Natural killer cell treated with Interleukin-12 subunit alpha and Interleukin-12 subunit beta and Interleukin-15 and Interleukin-18, amount 100 ng/mL, for 72 hours (primary cell): ENCODE measurements around the gene NANOS1. TPM values are rescaled to one million over a fixed set of nuclear protein-coding genes. Genes with fewer than 3 reads are reported as not detected.
"Not testable (repeated sequence)": the region's sequence is repeated elsewhere in the genome, so short reads cannot be mapped to it uniquely, and the experiment has no call there.

ENCODE experiments used
- ATAC-seq, 2 donors: fragments of 150-1000 bp; cut with Tn5 transposase in 1 of 2; sonication (Bioruptor Pico), chemical (Tn5 transposase) in 1 of 2; 2 replicates each; pipeline ENCODE4 v1.10.0; 2021
- DNase-seq: peaks from one replicate; pipeline ENCODE4 v3.0.0; 2022; ENCODE audit warnings: low spot score
- H3K27ac Mint-ChIP-seq, 2 donors: 1 replicate in 1 of 2; 2 replicates in 1 of 2; pipeline ENCODE4 v1.8.0; 2022; ENCODE audit warnings: mixed read lengths in 2 of 2, mild to moderate bottlenecking in 1 of 2, moderate library complexity in 1 of 2
- H3K27me3 Mint-ChIP-seq, 2 donors: 1 replicate in 1 of 2; 2 replicates in 1 of 2; pipeline ENCODE4 v1.8.0; 2022; ENCODE audit warnings: mixed read lengths in 2 of 2
- H3K36me3 Mint-ChIP-seq: one replicate; pipeline ENCODE4 v1.8.0; 2022; ENCODE audit warnings: mixed read lengths
- H3K4me1 Mint-ChIP-seq, 2 donors: 1 replicate in 1 of 2; 2 replicates in 1 of 2; pipeline ENCODE4 v1.8.0; 2022; ENCODE audit warnings: low read depth in 2 of 2, mixed read lengths in 2 of 2, mild to moderate bottlenecking in 1 of 2
- H3K4me3 Mint-ChIP-seq: one replicate; pipeline ENCODE4 v1.8.0; 2022; ENCODE audit warnings: mixed read lengths
- H3K9me3 Mint-ChIP-seq: 2 replicates; pipeline ENCODE4 v1.8.0; 2022; ENCODE audit warnings: mixed read lengths
- total RNA-seq, 2 donors: library from RNA; stranded (reverse); gene quantifications; one replicate each; pipeline ENCODE4 v1.2.3, GENCODE V29; 2022

Gene NANOS1
- total RNA-seq, 2 donors from 2014 or later, result 0.56 to 1.8 TPM

DNA sequence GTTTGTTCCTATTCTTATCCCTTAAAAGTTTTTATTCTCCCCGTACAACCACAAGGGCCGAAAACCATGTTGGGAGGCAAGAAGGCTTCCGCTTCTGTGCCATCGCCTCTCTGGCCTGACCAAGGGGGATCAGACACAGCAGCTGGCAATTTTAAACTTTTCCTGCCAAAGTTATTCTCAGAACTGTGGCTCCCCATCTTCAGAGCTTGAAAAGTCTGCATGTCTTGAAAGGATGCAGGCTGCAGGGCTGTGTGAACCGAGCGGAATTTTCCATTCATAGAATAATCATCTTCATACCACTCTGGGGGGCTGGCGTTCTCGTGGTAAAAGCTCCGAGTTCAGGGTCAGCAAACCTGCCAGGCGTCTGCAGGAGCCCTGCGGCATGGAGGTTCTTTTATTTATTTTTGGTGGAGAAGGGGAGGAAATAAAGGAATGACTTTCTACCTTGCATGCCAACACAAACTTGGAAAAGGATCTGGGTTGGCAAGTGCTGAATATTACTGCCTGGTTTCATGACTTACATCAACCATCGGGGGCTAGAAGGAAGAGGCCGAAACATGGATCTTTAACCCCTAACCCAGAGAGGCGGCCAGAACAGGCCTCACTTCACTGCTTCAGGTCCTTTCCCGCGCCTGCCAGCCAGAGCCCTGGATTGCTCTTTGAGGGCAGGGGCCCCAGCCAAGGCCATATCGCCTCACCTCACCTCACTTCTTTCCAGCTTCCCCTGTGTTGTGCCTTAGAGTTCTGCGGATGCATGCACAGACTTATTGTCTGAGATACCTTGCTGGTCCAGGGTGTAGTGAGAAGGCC lies 3.0 kb upstream of the NANOS1 start:
- H3K9me3 Mint-ChIP-seq, result no peaks in the 10 kb centered on the region
- no peaks in the 10 kb centered on the region for H3K27me3 Mint-ChIP-seq
- H3K36me3 Mint-ChIP-seq, result no peaks in the 10 kb centered on the region
- no peak overlapping the region for H3K27ac Mint-ChIP-seq
- DNase-seq (no peak), ATAC-seq (no peak)
- peaks cover 11 to 14% of the 10 kb centered on the region in 2 donors for H3K4me1 Mint-ChIP-seq
- no peak overlapping the region for H3K4me3 Mint-ChIP-seq

DNA sequence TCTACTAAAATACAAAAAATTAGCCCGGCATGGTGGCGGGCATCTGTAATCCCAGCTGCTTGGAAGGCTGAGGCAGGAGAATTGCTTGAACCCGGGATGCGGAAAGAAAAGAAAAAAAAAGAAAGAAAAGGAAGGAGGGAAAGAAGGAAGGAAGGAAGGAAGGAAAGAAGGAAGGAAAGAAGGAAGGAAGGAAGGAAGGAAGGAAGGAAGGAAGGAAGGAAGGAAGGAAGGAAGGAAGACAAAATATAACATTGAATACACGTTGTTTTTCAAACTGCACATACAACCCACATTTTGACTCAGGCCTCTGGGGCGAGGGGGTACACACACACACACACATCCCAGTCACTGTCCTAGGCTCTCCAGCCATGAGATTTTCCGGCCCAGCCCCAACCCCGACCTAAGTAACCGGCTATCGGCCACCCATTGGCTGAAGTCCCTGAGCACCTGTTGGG lies 1.0 kb upstream of the NANOS1 start:
- not testable (repeated sequence) for H3K9me3 Mint-ChIP-seq, ATAC-seq, H3K27me3 Mint-ChIP-seq, DNase-seq, H3K36me3 Mint-ChIP-seq
- Mint-ChIP-seq H3K4me3 (peak overlapping the region; percentile 79), H3K27ac (peak overlapping the region; percentile 46 to 85), H3K4me1 (peaks cover 19 to 23% of the 10 kb centered on the region in 2 donors)

DNA sequence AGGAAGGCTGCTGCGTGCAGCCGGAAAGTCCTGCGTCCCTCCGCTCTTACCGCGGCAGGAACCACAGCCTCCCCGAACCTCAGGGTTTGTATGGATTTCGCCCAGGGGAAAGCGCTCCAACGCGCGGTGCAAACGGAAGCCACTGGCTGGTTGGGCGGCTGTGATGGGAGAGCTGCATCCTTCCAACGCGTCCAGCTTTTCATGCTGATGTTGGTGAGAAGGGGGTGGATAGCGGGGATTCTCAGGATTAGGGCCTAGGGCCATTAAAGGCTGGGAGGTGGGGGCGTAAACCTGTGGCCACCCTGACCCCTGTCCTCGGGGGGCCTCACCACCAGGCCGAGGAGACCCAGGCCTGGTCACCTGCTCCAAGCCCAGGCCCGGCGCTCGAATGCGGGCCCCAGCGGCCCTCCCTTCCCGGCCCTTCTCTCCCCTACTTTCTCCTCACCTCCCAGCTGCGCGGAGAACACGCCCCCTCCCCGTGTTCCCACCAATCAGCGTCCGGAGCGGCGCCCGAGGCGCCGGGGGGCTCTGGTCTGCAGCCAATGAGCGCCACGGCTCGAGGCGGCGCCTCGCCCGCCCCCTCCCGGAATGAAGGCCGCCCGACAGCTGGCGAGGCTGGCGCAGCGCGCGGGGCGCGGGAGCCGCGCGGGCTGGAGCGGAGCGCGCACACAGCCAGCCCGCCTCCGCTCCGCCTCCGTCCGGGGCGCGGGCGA lies 458 bp upstream of the NANOS1 start:
- no peaks in the 10 kb centered on the region for H3K27me3 Mint-ChIP-seq
- no peak overlapping the region for H3K27ac Mint-ChIP-seq
- H3K9me3 Mint-ChIP-seq, result no peaks in the 10 kb centered on the region
- peaks cover 19 to 23% of the 10 kb centered on the region in 2 donors for H3K4me1 Mint-ChIP-seq
- H3K36me3 Mint-ChIP-seq, result peaks cover 9% of the 10 kb centered on the region
- peak; percentile 92 for DNase-seq
- H3K4me3 Mint-ChIP-seq, result peak overlapping the region; percentile 79
- ATAC-seq, result peak; percentile 86 to 91

DNA sequence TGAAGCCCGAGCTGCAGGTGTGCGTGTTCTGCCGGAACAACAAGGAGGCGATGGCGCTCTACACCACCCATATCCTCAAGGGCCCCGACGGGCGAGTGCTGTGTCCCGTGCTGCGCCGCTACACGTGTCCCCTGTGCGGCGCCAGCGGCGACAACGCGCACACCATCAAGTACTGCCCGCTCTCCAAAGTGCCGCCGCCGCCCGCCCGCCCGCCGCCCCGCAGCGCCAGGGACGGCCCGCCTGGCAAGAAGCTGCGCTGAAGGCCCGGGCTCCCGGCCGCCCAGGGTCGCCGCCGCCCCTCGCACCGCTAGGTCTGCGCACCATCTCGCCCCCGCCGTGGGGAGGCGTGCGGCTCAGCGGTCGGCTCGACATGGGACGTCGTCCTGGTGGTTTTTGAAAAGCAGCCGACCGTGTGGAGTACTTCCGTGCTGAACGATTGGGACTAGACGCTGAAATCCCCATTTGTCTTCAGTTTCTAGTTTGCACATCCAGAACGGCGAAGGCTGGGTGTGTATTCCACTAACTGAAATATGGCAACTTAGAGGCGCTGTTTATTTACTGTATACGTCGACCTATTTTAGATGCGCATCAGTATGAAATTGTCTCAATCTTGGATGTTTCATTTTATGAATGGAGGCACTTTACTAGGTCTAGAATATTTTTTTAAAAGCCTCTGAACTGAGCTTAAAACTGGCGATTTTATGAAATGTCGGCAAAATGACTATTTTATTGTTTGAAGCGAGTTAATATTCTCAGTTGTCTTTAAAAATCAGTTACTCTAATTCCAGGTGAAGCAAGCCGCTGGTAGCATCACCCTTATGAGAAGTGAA lies 1.1 kb downstream of the NANOS1 start:
- Mint-ChIP-seq H3K9me3 (no peaks in the 10 kb centered on the region), H3K27me3 (no peaks in the 10 kb centered on the region), H3K4me3 (peak overlapping the region; percentile 71), H3K36me3 (peaks cover 15% of the 10 kb centered on the region), H3K27ac (no peak overlapping the region), H3K4me1 (peaks cover 23% of the 10 kb centered on the region in 2 donors)
- ATAC-seq (peak; percentile 43 to 68), DNase-seq (peak; percentile 77)

DNA sequence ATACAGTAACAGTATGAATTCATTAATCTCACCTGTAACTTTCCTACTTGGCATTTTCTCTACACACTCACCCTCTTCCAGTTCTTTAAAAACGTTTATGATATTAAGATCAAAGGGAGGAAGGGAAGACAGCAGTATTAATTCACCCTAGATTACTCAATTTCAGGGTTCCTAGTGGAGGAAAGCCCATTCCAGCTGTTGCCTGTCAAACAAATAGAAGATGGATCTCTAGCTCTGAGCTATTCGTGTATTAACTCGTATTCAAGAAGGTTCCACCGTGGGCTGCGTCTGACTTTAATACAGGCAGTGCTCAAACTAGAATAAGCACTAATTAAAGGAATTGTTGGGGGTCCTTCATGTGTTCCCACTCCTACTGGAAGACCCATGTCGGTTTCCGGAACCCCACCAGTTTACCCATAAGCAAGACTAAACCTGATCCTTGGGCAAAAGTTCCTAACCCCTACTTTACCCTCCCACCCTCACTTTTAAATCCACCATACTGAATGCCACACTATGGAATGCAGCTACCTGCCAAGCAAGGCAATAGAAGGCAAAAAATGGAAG lies 2.1 kb downstream of the NANOS1 start:
- Mint-ChIP-seq H3K36me3 (peaks cover 15% of the 10 kb centered on the region), H3K4me1 (peaks cover 19 to 23% of the 10 kb centered on the region in 2 donors), H3K9me3 (no peaks in the 10 kb centered on the region), H3K27me3 (no peaks in the 10 kb centered on the region), H3K27ac (no peak overlapping the region), H3K4me3 (peak overlapping the region; percentile 71)
- ATAC-seq, result no peak
- no peak for DNase-seq

DNA sequence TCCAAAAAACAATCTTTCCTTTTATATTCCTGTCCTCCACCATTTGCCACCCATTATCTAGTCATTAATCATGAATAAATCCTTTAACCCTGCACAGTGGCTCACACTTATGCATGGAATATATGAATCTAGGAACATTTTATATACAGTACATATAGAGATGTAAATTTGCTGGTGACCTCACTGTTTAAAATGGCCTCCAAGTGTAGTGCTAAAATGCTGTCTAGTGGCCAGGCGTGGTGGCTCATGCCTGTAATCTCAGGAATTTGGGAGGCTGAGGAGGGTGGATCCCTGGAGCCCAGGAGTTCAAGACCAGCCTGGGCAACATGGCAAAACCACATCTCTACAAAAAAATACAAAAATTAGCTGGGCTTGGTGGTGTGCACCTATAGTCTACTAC lies 9.6 kb downstream of the NANOS1 start:
- Mint-ChIP-seq H3K36me3 (peaks cover 61% of the 10 kb centered on the region), H3K9me3 (no peaks in the 10 kb centered on the region), H3K4me1 (peaks cover 26 to 28% of the 10 kb centered on the region in 2 donors), H3K27me3 (no peaks in the 10 kb centered on the region), H3K27ac (no peak overlapping the region), H3K4me3 (no peak overlapping the region)
- no peak for ATAC-seq
- DNase-seq, result no peak

DNA sequence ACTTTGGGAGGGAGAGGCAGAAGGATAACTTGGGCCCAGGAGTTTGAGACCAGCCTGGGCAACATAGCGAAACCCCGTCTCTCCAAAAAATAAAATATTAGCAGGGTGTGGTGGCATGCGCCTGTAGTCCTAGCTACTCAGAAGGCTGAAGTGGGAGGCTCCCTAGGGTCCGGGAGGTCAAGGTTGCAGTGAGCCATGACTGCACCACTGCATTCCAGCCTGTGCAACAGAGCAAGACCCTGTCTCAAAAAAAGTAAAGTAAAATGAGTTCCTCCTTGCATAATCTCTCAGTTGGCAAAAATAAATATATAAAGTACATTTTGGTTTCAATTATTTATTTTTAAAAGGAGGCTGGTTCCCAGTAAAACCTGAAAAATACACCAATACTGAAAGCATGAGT lies 11.8 kb downstream of the NANOS1 start:
- H3K4me3 Mint-ChIP-seq, result no peak overlapping the region
- ATAC-seq, result no peak
- peaks cover 24 to 36% of the 10 kb centered on the region in 2 donors for H3K4me1 Mint-ChIP-seq
- H3K9me3 Mint-ChIP-seq, result no peaks in the 10 kb centered on the region
- H3K27ac Mint-ChIP-seq, result no peak overlapping the region
- H3K36me3 Mint-ChIP-seq, result peaks cover 65% of the 10 kb centered on the region
- no peak for DNase-seq
- no peaks in the 10 kb centered on the region for H3K27me3 Mint-ChIP-seq

DNA sequence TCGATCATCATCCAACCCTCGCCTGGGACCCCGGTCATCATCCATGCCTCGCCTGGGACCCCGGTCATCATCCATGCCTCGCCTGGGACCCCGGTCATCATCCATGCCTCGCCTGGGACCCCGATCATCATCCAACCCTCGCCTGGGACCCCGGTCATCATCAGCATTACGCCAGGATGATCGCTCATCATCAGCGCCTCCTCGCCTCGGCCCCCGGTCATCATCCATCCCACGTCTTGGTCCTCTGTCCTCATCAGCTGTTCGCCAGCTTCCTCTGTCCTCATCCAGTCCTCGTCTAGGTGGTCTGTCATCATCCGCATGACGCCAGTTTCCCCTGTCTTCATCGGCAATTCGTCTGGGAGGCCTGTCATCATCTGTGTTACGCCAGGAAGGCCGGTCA lies 12.7 kb downstream of the NANOS1 start:
- ATAC-seq (no peak), DNase-seq (no peak)
- Mint-ChIP-seq H3K27me3 (no peaks in the 10 kb centered on the region), H3K9me3 (no peaks in the 10 kb centered on the region), H3K36me3 (peaks cover 66% of the 10 kb centered on the region), H3K4me3 (peak overlapping the region; percentile 16), H3K4me1 (peaks cover 26 to 34% of the 10 kb centered on the region in 2 donors), H3K27ac (peak overlapping the region in 1 of 2 donors; percentile 46)

DNA sequence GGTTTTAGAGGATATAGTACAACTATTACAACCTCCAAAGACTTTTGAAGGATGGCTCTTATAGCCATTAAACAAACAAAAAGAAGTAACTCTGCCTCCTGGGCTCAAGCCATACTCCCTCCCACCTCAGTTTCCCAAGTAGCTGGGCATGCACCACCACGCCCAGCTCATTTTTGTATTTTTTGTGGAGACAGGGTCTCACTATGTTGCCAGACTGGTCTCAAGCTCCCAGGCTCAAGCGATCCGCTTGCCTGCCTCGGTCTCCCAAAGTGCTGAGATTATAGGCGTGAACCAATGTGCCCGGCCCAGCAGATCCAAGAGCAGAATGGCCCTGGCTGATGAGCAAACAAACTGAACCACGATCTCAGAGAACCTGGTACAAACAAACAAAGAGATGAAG lies 16.0 kb downstream of the NANOS1 start:
- no peaks in the 10 kb centered on the region for H3K27me3 Mint-ChIP-seq
- no peaks in the 10 kb centered on the region for H3K9me3 Mint-ChIP-seq
- ATAC-seq (no peak), DNase-seq (no peak)
- peaks cover 62% of the 10 kb centered on the region for H3K36me3 Mint-ChIP-seq
- peaks cover 30 to 32% of the 10 kb centered on the region in 2 donors for H3K4me1 Mint-ChIP-seq
- no peak overlapping the region for H3K27ac Mint-ChIP-seq
- no peak overlapping the region for H3K4me3 Mint-ChIP-seq

DNA sequence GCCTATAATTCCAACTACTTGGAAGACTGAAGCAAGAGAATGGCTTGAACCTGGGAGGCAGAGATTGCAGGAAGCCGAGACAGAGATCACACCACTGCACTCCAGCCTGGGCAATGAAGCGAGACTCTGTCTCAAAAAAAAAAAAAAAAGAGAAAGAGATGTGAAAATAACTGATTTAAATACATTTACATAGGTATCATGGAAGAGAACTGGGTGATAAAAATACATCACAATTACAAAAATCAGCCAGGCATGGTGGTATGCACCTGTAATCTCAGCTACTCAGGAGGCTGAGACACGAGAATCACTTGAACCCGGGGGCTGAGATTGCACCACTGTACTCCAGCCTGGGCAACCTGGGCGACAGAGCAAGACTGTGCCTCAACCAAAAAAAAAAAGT lies 19.8 kb downstream of the NANOS1 start:
- Mint-ChIP-seq H3K4me3 (no peak overlapping the region), H3K27me3 (no peaks in the 10 kb centered on the region), H3K4me1 (peaks cover 24 to 28% of the 10 kb centered on the region in 2 donors), H3K36me3 (peaks cover 55% of the 10 kb centered on the region), H3K27ac (peak overlapping the region in 1 of 2 donors; percentile 14), H3K9me3 (no peaks in the 10 kb centered on the region)
- no peak for DNase-seq
- ATAC-seq, result no peak

DNA sequence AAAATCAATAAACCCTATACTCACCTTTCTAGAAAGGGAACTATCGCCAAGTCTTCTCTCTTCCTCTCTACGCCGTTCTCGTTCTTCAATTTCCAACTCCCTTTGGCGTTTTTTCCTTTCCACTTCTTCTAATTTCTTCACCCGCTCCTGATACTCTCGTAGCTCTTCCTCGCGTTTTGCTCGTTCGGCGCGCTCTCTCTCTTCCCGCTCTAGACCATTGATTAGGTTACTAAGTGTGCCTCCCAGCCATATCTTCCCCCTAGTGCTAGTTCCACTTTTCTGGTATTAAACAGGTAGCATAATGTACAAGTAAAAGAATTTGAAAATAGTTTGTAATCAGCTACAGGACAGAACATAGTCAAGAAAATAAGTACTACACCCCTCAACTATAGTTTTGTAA lies 20.3 kb downstream of the NANOS1 start:
- ATAC-seq, result no peak
- Mint-ChIP-seq H3K27ac (peak overlapping the region in 1 of 2 donors; percentile 14), H3K9me3 (no peaks in the 10 kb centered on the region), H3K27me3 (no peaks in the 10 kb centered on the region), H3K36me3 (peaks cover 56% of the 10 kb centered on the region), H3K4me3 (no peak overlapping the region), H3K4me1 (peaks cover 24 to 28% of the 10 kb centered on the region in 2 donors)
- no peak for DNase-seq

DNA sequence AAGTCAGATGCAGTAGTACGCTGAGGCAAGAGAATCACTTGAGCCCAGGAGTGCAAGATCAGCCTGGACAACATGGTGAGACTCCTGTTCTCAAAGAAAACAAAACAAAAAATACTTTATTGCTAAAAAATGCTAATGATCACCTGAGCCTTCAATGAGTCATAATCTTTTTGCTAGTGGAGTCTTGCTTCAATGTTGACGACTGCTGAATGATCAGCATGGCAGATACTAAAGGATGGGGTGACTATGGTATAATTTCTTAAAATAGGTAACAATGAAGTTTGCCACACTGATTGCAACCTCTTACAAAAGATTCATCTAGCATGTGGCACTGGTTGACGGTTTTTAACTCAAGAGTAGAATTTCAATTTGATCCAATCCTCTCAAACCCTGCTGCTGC lies 22.3 kb downstream of the NANOS1 start:
- H3K36me3 Mint-ChIP-seq, result peaks cover 59% of the 10 kb centered on the region
- DNase-seq (no peak), ATAC-seq (no peak)
- H3K27ac Mint-ChIP-seq, result no peak overlapping the region
- H3K27me3 Mint-ChIP-seq, result no peaks in the 10 kb centered on the region
- no peak overlapping the region for H3K4me3 Mint-ChIP-seq
- peaks cover 18 to 25% of the 10 kb centered on the region in 2 donors for H3K4me1 Mint-ChIP-seq
- H3K9me3 Mint-ChIP-seq, result no peaks in the 10 kb centered on the region

DNA sequence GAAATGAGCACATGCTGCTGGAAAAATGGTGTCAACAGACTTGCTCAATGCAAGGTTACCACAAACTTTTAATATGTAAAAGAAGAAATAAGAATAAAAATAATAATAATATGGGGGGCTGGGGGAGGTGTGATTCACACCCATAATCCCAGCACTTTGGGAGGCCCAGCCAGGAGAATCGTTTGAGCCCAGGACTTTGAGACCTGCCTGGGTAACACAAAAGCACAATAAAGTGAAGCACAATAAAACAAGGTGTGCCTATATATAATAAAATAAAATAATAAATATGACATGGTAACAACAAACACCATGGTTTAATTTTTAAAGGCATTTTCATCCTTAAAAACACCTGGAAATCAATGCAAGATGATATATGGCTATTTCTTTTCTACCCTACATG lies 26.0 kb downstream of the NANOS1 start:
- no peaks in the 10 kb centered on the region for H3K27me3 Mint-ChIP-seq
- peaks cover 13 to 20% of the 10 kb centered on the region in 2 donors for H3K4me1 Mint-ChIP-seq
- H3K27ac Mint-ChIP-seq, result no peak overlapping the region
- no peak for DNase-seq
- ATAC-seq, result no peak
- peaks cover 63% of the 10 kb centered on the region for H3K36me3 Mint-ChIP-seq
- no peak overlapping the region for H3K4me3 Mint-ChIP-seq
- no peaks in the 10 kb centered on the region for H3K9me3 Mint-ChIP-seq
